Thyroid gland (tissue), 4 donors: Measurements from ENCODE around the gene GAK.

ENCODE experiments used
- CTCF ChIP-seq, 6 experiments: fragments of 200-600 bp in 3 of 6; fragments of 450-650 bp in 3 of 6; sonication (generic) in 3 of 6; IDR thresholded peaks; one replicate each; pipeline ENCODE4 v1.5.1; 2016 to 2019; ENCODE audit warnings: antibody characterized with exemption in 6 of 6, mild to moderate bottlenecking in 2 of 6, inconsistent platforms in 1 of 6, moderate library complexity in 1 of 6
- POLR2A ChIP-seq, 2 donors: fragments of 450-650 bp; IDR thresholded peaks; one replicate each; pipeline ENCODE4 v1.6.1; 2017; ENCODE audit warnings: antibody characterized with exemption in 2 of 2, mild to moderate bottlenecking in 2 of 2, moderate library complexity in 1 of 2

- TF ChIP-seq CTCF (IDR thresholded peaks at IDR 0.05) (peak in 3 of 6 experiments; percentile 15 to 35 (median 16)), POLR2A (IDR thresholded peaks at IDR 0.05) (no peak)
Measured at GRCh38 chr4:926538-926937, 5.6 kb downstream of the GAK start.
